GM19463 (cell line): ENCODE results near the gene ST6GALNAC3.

Source experiments
- ATAC-seq: cut with Tn5 transposase; IDR thresholded peaks from one replicate; pipeline ENCODE4 v1.9.1; 2021; ENCODE audit warnings: mild to moderate bottlenecking, moderate library complexity; ENCODE audit not compliant: unreplicated experiment

The ST6GALNAC3 gene

GRCh38 chr1:76140227-76140626 lies 65.7 kb downstream of the ST6GALNAC3 start:
- ATAC-seq, result no peak

DNA sequence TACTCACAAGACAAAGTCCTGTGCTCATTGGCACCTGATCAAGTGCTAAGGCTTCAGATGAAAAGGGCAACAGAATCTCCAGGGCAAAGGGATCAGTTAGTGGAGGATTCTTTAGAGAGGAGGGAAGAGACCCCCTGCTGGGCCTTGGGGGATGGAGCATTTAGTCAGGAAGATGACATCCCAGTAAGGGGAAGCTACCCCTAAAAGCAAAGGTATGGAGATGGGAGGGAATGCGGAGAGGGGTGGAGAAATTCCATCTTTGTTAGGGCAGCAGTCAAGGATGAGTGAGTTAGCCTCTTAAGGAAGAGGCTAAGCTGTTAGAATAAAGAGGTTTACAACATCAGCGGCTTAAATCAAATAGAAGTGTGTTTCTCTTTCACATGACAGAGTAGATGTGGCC lies 67.4 kb downstream of the ST6GALNAC3 start:
- ATAC-seq, result no peak

GRCh38 chr1:76142771-76143540 lies 68.4 kb downstream of the ST6GALNAC3 start:
- ATAC-seq, result no peak

DNA sequence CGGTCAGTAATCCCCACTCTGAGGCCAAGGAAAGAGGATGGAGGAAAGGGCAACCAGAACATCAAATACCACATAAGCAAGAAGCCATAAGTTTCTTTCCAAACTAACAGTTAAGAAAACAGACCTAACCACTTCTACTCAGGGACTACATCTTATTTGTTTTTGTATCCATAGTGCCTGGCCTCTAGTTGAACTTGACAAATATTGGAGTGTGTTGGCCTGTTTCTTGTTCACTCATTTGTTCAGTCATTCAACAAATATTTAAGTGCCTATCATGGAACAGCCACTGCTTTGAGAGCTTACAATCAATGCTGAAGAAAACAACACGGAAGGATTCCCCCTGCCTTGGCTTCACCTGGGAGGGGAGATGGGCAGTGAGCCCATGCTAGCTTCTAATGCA lies 69.7 kb downstream of the ST6GALNAC3 start:
- ATAC-seq, result no peak

DNA sequence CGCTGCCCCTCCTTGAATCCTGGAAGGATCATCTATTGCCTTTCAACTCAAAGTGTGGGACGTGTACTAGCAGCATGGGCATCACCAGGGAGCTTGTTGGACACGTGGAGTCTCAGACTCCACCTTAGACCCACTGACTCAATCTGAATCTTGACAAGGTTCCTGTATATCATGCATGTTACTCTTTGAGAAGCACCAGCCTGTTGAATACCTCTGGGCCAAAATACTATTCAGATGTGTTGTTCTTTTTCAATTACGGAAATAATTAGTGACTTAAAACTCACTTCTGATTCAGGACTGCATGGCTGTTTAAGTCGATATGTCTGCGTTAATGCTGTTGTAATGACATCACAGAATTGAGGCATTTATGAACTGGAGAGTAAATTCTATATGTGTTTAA lies 70.8 kb downstream of the ST6GALNAC3 start:
- no peak for ATAC-seq

DNA sequence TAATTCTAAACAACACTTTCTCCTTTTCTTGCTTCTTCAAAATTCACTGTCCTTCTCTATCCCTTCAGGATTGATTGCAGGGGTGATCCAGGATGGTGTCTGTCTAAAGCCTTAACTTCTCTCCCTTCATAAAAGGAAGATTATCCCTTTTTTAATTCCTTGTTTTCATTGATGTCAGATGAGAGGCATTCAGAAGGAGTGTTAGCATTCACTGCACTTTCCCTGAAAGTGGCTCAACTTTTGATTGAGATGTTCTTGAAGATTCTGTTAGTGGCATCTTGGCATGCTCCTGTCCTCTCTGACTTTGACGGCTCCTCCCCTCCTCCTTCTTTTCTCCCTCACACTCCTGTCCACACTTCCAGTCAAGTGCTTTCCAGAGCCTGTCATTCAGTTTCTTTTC lies 71.6 kb downstream of the ST6GALNAC3 start:
- no peak for ATAC-seq

- ATAC-seq, result no peak
Observed at GRCh38 chr1:76147917-76148316, 73.4 kb downstream of the ST6GALNAC3 start.

DNA sequence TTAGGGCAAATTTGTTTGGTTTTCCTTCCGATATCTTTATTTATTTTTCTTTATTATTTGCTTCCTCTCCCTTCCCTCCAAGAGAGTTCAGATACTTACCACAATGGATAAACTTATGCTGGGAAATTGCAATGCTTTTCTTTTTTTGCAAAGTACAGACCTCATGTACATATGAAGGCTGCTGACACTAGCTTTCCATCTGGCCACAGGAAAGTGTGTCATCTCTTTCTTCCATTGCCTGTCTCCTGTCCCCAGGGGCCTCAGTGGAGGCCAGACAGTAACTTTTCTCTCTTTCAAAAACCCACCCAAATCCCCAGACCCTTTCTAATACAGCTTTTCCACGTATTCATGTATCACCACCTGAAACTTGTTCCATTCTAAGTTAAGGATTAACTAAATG lies 73.9 kb downstream of the ST6GALNAC3 start:
- ATAC-seq, result no peak

GRCh38 chr1:76153841-76154205 lies 79.3 kb downstream of the ST6GALNAC3 start:
- no peak for ATAC-seq

GRCh38 chr1:76154206-76154956 lies 79.8 kb downstream of the ST6GALNAC3 start:
- peak; percentile 93 for ATAC-seq

GRCh38 chr1:76156987-76157386 lies 82.4 kb downstream of the ST6GALNAC3 start:
- ATAC-seq, result no peak

DNA sequence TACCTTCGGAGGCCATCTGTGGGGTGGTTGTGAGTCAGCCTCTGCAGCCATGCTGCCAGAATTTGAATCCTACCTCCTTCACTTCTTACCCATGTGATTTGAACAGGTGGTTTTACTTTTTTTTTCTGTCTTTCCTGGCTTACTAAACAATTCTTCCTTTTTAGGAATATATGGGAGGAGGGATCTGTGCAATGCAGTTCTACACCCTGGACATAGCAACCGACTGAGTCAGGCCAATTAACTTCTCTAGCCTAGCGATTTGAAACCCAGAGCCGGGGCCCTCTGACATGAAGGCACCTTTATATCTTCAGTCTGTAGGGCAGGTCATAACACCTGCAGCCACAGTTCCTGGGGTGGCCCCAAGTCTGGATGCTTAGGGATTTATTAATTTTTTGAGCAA lies 83.6 kb downstream of the ST6GALNAC3 start:
- ATAC-seq, result no peak

- ATAC-seq, result no peak
Observed at GRCh38 chr1:76160225-76160624, 85.7 kb downstream of the ST6GALNAC3 start.

GRCh38 chr1:76161451-76161850 lies 86.9 kb downstream of the ST6GALNAC3 start:
- no peak for ATAC-seq

- no peak for ATAC-seq
Observed at GRCh38 chr1:76162254-76162653, 87.7 kb downstream of the ST6GALNAC3 start.

DNA sequence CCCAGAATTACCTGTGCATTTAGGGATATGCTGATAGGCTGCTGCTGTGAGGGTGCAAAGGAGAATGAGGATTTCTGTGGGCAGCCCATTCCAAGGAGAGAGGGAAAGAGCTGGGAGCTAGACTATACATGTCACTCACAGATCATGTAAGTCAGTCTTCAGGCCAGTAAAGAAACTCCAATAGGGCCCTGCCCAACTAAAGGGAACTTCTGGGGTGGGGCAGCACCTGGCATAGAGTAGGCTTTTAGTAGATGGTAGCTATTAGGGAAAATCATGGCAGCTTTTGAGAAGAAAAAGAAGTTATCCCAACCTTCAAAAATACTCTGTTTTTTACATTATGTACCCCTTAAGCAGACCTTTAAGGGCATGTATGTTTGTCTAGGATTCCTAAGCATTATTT lies 89.6 kb downstream of the ST6GALNAC3 start:
- no peak for ATAC-seq

GRCh38 chr1:76170084-76170483 lies 95.5 kb downstream of the ST6GALNAC3 start:
- ATAC-seq, result no peak

DNA sequence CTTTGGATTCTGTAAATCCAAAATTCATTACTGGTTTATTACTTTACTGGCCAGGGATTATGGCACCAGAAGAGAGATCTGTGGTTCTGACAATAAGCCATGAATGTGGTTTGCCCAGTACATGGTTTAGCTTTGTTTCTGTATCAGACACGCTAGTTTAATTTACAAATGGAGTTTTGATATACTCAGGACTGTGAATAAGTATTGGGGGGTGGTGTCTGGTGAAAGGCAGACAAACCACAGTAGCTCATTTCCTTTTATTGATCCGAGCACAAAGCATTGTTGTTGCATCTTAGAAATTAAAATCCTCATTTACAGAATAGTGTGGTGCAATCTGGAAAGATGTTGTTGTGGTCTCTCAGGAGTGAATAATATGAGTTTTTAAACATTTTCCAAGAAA lies 96.0 kb downstream of the ST6GALNAC3 start:
- ATAC-seq, result no peak

GRCh38 chr1:76176000-76176399 lies 101.5 kb downstream of the ST6GALNAC3 start:
- no peak for ATAC-seq

DNA sequence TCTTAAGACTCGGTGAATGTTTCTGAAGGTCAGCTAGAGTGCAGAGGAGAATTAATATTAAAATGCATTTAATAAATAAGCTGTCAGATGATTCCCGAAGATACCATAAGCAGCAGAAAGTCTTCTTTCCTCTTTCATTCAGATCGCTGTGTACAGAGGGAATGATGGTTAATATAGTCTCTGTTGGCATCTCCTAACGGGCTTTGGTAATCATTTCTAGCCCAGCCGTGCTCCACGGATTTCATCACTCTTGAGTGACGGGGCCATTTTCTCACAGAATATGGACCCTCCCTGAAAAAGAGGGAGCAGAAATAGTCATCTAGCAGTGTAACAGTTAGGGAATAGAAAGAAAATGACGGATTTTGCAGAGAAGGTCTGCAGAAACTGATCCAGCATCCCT lies 103.1 kb downstream of the ST6GALNAC3 start:
- ATAC-seq, result no peak

- ATAC-seq, result no peak
Observed at GRCh38 chr1:76179219-76179698, 104.7 kb downstream of the ST6GALNAC3 start.

DNA sequence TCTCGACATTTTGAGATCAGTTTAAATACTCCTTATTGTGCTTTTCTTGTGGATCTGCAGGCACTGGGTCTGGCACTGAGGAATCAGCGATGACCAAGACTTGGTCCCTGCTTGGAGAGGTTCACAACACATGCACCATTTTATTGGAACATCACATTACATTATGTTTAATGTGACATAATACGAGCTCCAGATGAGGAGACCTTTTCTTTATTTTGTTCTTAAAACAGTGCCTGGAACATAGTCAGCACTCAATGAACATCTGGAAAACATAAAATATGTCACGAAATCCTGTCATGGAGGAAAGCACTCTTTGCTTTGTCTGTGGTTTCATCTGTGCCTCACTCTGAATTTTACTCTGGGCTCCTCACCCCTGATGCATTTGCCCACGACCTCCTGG lies 110.7 kb downstream of the ST6GALNAC3 start:
- no peak for ATAC-seq
